Right lobe of liver (tissue), 6 donors: Measurements from ENCODE around the gene SREBF2. TPM values are rescaled to one million over a fixed set of nuclear protein-coding genes. Genes with fewer than 3 reads are reported as not detected.

Source experiments
- ATAC-seq, 4 donors: fragments of 200-7000 bp; cut with Tn5 transposase; one replicate each; pipeline ENCODE4 v1.9.1; 2020; ENCODE audit warnings: mild to moderate bottlenecking in 4 of 4, moderate library complexity in 4 of 4
- DNase-seq, 3 donors: peaks; one replicate each; pipeline ENCODE4 v3.0.0-alpha.2; 2020
- H3K27ac ChIP-seq, 3 donors: fragments of 200-600 bp; one replicate each; pipeline ENCODE4 v1.8.0; 2022
- H3K27me3 ChIP-seq, 2 donors: fragments of 200-600 bp; one replicate each; pipeline ENCODE4 v1.8.0; 2022
- H3K36me3 ChIP-seq, 4 donors: fragments of 200-600 bp; sonication (generic) in 1 of 4; one replicate each; pipeline versions ENCODE4 v1.5.1 to v1.8.0; 2017 to 2022; ENCODE audit warnings: control low read depth in 1 of 4
- H3K4me1 ChIP-seq, 4 donors: fragments of 200-600 bp; sonication (generic) in 1 of 4; one replicate each; pipeline versions ENCODE4 v1.5.1 to v1.8.0; 2017 to 2022; ENCODE audit warnings: control low read depth in 1 of 4
- H3K4me3 ChIP-seq, 3 donors: fragments of 200-600 bp; one replicate each; pipeline ENCODE4 v1.8.0; 2022
- H3K9me3 ChIP-seq, 4 donors: fragments of 200-600 bp; sonication (generic) in 1 of 4; one replicate each; pipeline versions ENCODE4 v1.5.1 to v1.8.0; 2017 to 2022; ENCODE audit warnings: control low read depth in 1 of 4
- CTCF ChIP-seq, 4 donors: fragments of 200-600 bp in 3 of 4; fragments of 450-650 bp in 1 of 4; IDR thresholded peaks; one replicate each; pipeline versions ENCODE4 v1.5.1 to v1.8.0; 2016 to 2022; ENCODE audit warnings: antibody characterized with exemption in 4 of 4, mild to moderate bottlenecking in 2 of 4
- POLR2A ChIP-seq: fragments of 450-650 bp; IDR thresholded peaks from one replicate; pipeline ENCODE4 v1.6.1; 2017; ENCODE audit warnings: antibody characterized with exemption, mild to moderate bottlenecking
- WGBS: methylation state at CpG from one replicate; pipeline ENCODE4 v1.1.6; 2018; ENCODE audit warnings: low coverage, low lambda C conversion rate; ENCODE audit not compliant: insufficient coverage; ENCODE audit errors: missing lambda C conversion rate; 5-methylcytosine and 5-hydroxymethylcytosine counted together
- intact Hi-C, 2 donors: fragments of 100-400 bp; cut with DNase I; formaldehyde crosslinking; loops; one replicate each; pipeline versions ENCODE4 v1.11.2 to v1.14.1; 2022
- total RNA-seq, 6 experiments: library from RNA; depleted of rRNA in 2 of 6; stranded (reverse); fragments of >200 nt in 2 of 6; fragmentation: NEBNext Ultra II Directional in 3 of 6; extraction: Animal tissue kit (Norgen Biotek cat#: 25700) in 3 of 6; gene quantifications; one replicate each; pipeline versions ENCODE4 v1.1.0 to v1.2.4, GENCODE V29; 2016 to 2023
- donor health status: DM: no; HTN: yes; CAD: no.
- donor health status: DM: no; HTN: no; CAD: no.
- donor health status: DM: no; HTN: no; CAD: no.
- donor health status: DM: no; HTN: yes; CAD: no.
- donor health status: DM: no; HTN: yes; CAD: no.

The SREBF2 gene
- total RNA-seq, 6 experiments from 2014 or later, result 26.7 to 63.4 (median 37.2) TPM

- H3K27ac ChIP-seq, result peak overlapping the region in 1 of 3 donors; percentile 8
- no peak overlapping the region for H3K4me3 ChIP-seq
- H3K36me3 ChIP-seq, result no peaks in the 10 kb centered on the region
- peak; percentile 20 for TF ChIP-seq POLR2A
- TF ChIP-seq CTCF (IDR thresholded peaks at IDR 0.05), result no peak
- ATAC-seq (peak in 1 of 4 donors; percentile 8), DNase-seq (no peak)
- no peaks in the 10 kb centered on the region for H3K9me3 ChIP-seq
- intact Hi-C loops, result loop anchor here (5.0 to 10.0 kb wide), 3 partner anchors 113 to 195 kb away; no protein-coding TSS in a partner anchor
- 79% methylated on average over 9 of the region's 13 CpGs for WGBS
- no peaks in the 10 kb centered on the region for H3K27me3 ChIP-seq
- H3K4me1 ChIP-seq, result no peaks in the 10 kb centered on the region
Measured at GRCh38 chr22:41939981-41940831, 107.3 kb downstream of the SREBF2 start.

- Histone ChIP-seq H3K36me3 (no peaks in the 10 kb centered on the region), H3K27me3 (no peaks in the 10 kb centered on the region), H3K4me3 (no peak overlapping the region), H3K4me1 (peaks cover 0 to 4% (median 0%) of the 10 kb centered on the region in 4 donors), H3K9me3 (no peaks in the 10 kb centered on the region), H3K27ac (peak overlapping the region in 1 of 3 donors; percentile 8)
- peak; percentile 79 to 85 (median 82) for DNase-seq
- WGBS, result 41% methylated on average over 6 of the region's 13 CpGs
- TF ChIP-seq POLR2A (no peak), CTCF (IDR thresholded peaks at IDR 0.05) (peak; percentile 90 to 97 (median 92))
- intact Hi-C loops, result loop anchor here (5.0 to 10.0 kb wide), 2 partner anchors 124 to 196 kb away; no protein-coding TSS in a partner anchor
- peak; percentile 95 to 98 (median 96) for ATAC-seq
Measured at GRCh38 chr22:41940832-41941765, 108.2 kb downstream of the SREBF2 start.

GRCh38 chr22:41943661-41944209 lies 110.8 kb downstream of the SREBF2 start:
- no peak overlapping the region for H3K27ac ChIP-seq
- H3K4me3 ChIP-seq, result no peak overlapping the region
- DNase-seq, result no peak
- TF ChIP-seq CTCF (IDR thresholded peaks at IDR 0.05) (no peak), POLR2A (no peak)
- no peaks in the 10 kb centered on the region for H3K27me3 ChIP-seq
- WGBS, result 65% methylated on average over 9 of the region's 9 CpGs
- no peaks in the 10 kb centered on the region for H3K9me3 ChIP-seq
- intact Hi-C loops, result loop anchor here (5.0 to 10.0 kb wide), 2 partner anchors 126 to 199 kb away; no protein-coding TSS in a partner anchor
- H3K4me1 ChIP-seq, result peaks cover 0 to 9% (median 0%) of the 10 kb centered on the region in 4 donors
- H3K36me3 ChIP-seq, result no peaks in the 10 kb centered on the region
- ATAC-seq, result no peak
